Psoas muscle (tissue), 8 donors: Measurements from ENCODE around the gene ZNF618. TPM values are rescaled to one million over a fixed set of nuclear protein-coding genes. Genes with fewer than 3 reads are reported as not detected.

Source experiments
- ATAC-seq, 4 donors: fragments of 200-7000 bp; cut with Tn5 transposase; one replicate each; pipeline ENCODE4 v1.9.1; 2020; ENCODE audit warnings: moderate library complexity in 3 of 4, mild to moderate bottlenecking in 2 of 4
- DNase-seq, 2 donors: peaks; one replicate each; pipeline ENCODE4 v3.0.0-alpha.2; 2020
- H3K27ac ChIP-seq: fragments of 200-600 bp; one replicate; pipeline ENCODE4 v1.8.0; 2022
- H3K27me3 ChIP-seq, 3 donors: fragments of 200-600 bp in 1 of 3; one replicate each; pipeline versions ENCODE4 v1.6.1 to v1.8.0; 2013 to 2022; ENCODE audit warnings: low read length in 2 of 3, mild to moderate bottlenecking in 2 of 3, moderate library complexity in 1 of 3; ENCODE audit not compliant: insufficient read depth in 3 of 3
- H3K36me3 ChIP-seq, 2 donors: fragments of 200-600 bp in 1 of 2; one replicate each; pipeline versions ENCODE4 v1.6.1 to v1.8.0; 2013 to 2022; ENCODE audit warnings: low read depth in 1 of 2, mild to moderate bottlenecking in 1 of 2, moderate library complexity in 1 of 2; ENCODE audit not compliant: insufficient read depth in 1 of 2
- H3K4me1 ChIP-seq: fragments of 200-600 bp; one replicate; pipeline ENCODE4 v1.8.0; 2022
- H3K4me3 ChIP-seq: fragments of 200-600 bp; one replicate; pipeline ENCODE4 v1.8.0; 2022; ENCODE audit warnings: mild to moderate bottlenecking
- H3K9me3 ChIP-seq: fragments of 200-600 bp; one replicate; pipeline ENCODE4 v1.8.0; 2022
- CTCF ChIP-seq: fragments of 200-600 bp; IDR thresholded peaks from one replicate; pipeline ENCODE4 v1.8.0; 2022; ENCODE audit warnings: antibody characterized with exemption
- WGBS, 3 donors: extraction: QIAGEN DNeasy Blood & Tissue Kit; methylation state at CpG; one replicate each; pipeline versions ENCODE4 v1.1.6 to v1.1.7; 2013; 5-methylcytosine and 5-hydroxymethylcytosine counted together
- intact Hi-C, 2 donors: fragments of 100-400 bp; cut with DNase I; formaldehyde crosslinking; loops; one replicate each; pipeline versions ENCODE4 v1.11.0 to v1.14.2; 2022
- polyA plus RNA-seq, 3 donors: library from polyadenylated mRNA; stranded (reverse); fragments of 200-250 nt; gene quantifications; one replicate each; pipeline ENCODE4 v1.2.3, GENCODE V29; 2013
- total RNA-seq, 4 donors: library from RNA; stranded (reverse); fragmentation: NEBNext Ultra II Directional in 2 of 4; extraction: Animal tissue kit (Norgen Biotek cat#: 25700) in 2 of 4; gene quantifications; one replicate each; pipeline versions ENCODE4 v1.2.1 to v1.2.4, GENCODE V29; 2021 to 2023
- donor health status: healthy with polysubstance abuse.
- donor health status: DM: no; HTN: no; CAD: no; lungs with moderate emphysema.
- donor health status: Bipolar disorder and iron deficiency.
- donor health status: healthy.
- donor health status: DM: yes; HTN: yes; CAD: no.
- donor health status: DM: no; HTN: no; CAD: no.
- donor health status: DM: no; HTN: no; CAD: no.
- donor health status: DM: yes; HTN: yes; CAD: no.

ZNF618 gene
- total and polyA plus RNA-seq, 7 donors, result 0.31 to 2.7 (median 1.2) TPM

GRCh38 chr9:113963017-113963620 is 87.0 kb downstream of the ZNF618 start:
- no peaks in the 10 kb centered on the region for H3K36me3 ChIP-seq
- WGBS, 3 donors, result 49 to 67% (median 53%) methylated on average over 5 of the region's 5 CpGs
- H3K27me3 ChIP-seq, result no peaks in the 10 kb centered on the region
- peak; percentile 83 for TF ChIP-seq CTCF
- no peak overlapping the region for H3K27ac ChIP-seq
- H3K9me3 ChIP-seq, result no peaks in the 10 kb centered on the region
- ATAC-seq (peak; percentile 74 to 88 (median 85)), DNase-seq (peak; percentile 54 to 68)
- H3K4me3 ChIP-seq, result no peak overlapping the region
- intact Hi-C loops, result loop anchor here (2.0 to 10.0 kb wide), 4 partner anchors 108 to 278 kb away; no protein-coding TSS in a partner anchor
- H3K4me1 ChIP-seq, result no peaks in the 10 kb centered on the region

- intact Hi-C loops, result loop anchor here (2.0 to 10.0 kb wide), 4 partner anchors 109 to 279 kb away; no protein-coding TSS in a partner anchor
- ATAC-seq, result no peak
- H3K27ac ChIP-seq, result no peak overlapping the region
- no peaks in the 10 kb centered on the region for H3K36me3 ChIP-seq
- 79 to 84% (median 82%) methylated on average over 17 of the region's 17 CpGs for WGBS, 3 donors
- no peaks in the 10 kb centered on the region for H3K27me3 ChIP-seq
- no peaks in the 10 kb centered on the region for H3K9me3 ChIP-seq
- no peak for TF ChIP-seq CTCF
- H3K4me3 ChIP-seq, result no peak overlapping the region
- DNase-seq, result no peak
- no peaks in the 10 kb centered on the region for H3K4me1 ChIP-seq
These were observed 87.8 kb downstream of the ZNF618 start for GRCh38 chr9:113963696-113964494.

- Histone ChIP-seq H3K4me3 (no peak overlapping the region), H3K36me3 (no peaks in the 10 kb centered on the region), H3K9me3 (no peaks in the 10 kb centered on the region), H3K4me1 (no peaks in the 10 kb centered on the region), H3K27me3 (no peaks in the 10 kb centered on the region), H3K27ac (no peak overlapping the region)
- no peak for DNase-seq
- no peak for TF ChIP-seq CTCF
- no peak for ATAC-seq
- intact Hi-C loops, result loop anchor here (5.0 to 10.0 kb wide), 4 partner anchors 68 to 280 kb away; no protein-coding TSS in a partner anchor
- WGBS, 3 donors, result 84 to 87% (median 84%) methylated on average over 5 of the region's 5 CpGs
These were observed 88.5 kb downstream of the ZNF618 start for GRCh38 chr9:113964495-113965170.

- peak; percentile 15 to 82 (median 58) for ATAC-seq
- 33 to 50% (median 38%) methylated on average over 5 of the region's 5 CpGs for WGBS, 3 donors
These were observed 90.3 kb downstream of the ZNF618 start for GRCh38 chr9:113966394-113966793.

More at GRCh38 chr9:113966394-113966793, 90.3 kb downstream of the ZNF618 start:
- no peaks in the 10 kb centered on the region for H3K36me3 ChIP-seq
- peak; percentile 46 to 74 for DNase-seq
- no peak overlapping the region for H3K4me3 ChIP-seq
- intact Hi-C loops, result loop anchor here (5.0 to 10.0 kb wide), 3 partner anchors 66 to 282 kb away; no protein-coding TSS in a partner anchor
- no peak for TF ChIP-seq CTCF
- no peaks in the 10 kb centered on the region for H3K9me3 ChIP-seq
- H3K27ac ChIP-seq, result no peak overlapping the region
- H3K27me3 ChIP-seq, result no peaks in the 10 kb centered on the region
- H3K4me1 ChIP-seq, result no peaks in the 10 kb centered on the region
